ENCODE data around the gene KCNAB2.

DNA sequence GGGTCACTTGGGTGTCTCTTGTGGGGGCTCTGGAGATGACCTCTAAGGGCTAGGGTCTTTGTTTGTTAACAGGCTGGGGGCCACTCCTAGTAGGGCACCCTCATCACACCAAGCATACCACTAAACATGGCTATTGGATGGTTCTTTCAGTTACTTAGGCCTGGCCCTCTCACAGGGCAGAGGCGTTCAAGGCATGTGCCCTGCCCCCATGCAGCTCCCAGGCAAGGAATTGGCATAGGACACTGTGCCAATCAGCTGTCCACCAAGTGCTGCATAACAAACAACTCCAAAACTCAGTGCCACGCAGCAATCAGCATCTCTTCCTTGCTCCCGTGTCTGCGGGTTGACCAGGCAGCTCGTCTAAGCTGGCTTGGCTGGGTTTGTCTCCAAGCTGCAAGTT is 2.1 kb upstream of the KCNAB2 start:
- TF ChIP-seq POLR2AphosphoS5 (IDR thresholded peaks at IDR 0.05; ENCODE audit: low read depth, low read length) = no peak
- TF ChIP-seq POLR2A (IDR thresholded peaks at IDR 0.05; ENCODE audit: low read depth, low read length) = no peak

Data from GM12892 (cell line).